HEK293T (cell line): Measurements from ENCODE around the gene NGEF.

Experiments used
- CTCF ChIA-PET: fragments of 350-600 bp; formaldehyde crosslinking; extraction: SDS; loops from one replicate; lab custom pipeline; 2021; ENCODE audit warnings: antibody characterized with exemption, inconsistent platforms; lab: Yijun Ruan, JAX
- POLR2A ChIA-PET: fragments of 350-600 bp; formaldehyde crosslinking; extraction: SDS; loops from one replicate; lab custom pipeline; 2020; ENCODE audit warnings: antibody characterized with exemption, inconsistent platforms; lab: Yijun Ruan, JAX
- DNase-seq: peaks from one replicate; pipeline ENCODE4 v3.0.0; 2012; ENCODE audit warnings: mixed read lengths; ENCODE audit errors: extremely low spot score
- ARNT ChIP-seq: fragments of 450-650 bp; IDR thresholded peaks from 2 replicates; pipeline ENCODE4 v1.6.1; 2017; ENCODE audit warnings: mild to moderate bottlenecking
- BHLHE40 ChIP-seq: fragments of 450-650 bp; IDR thresholded peaks from 2 replicates; pipeline ENCODE4 v1.6.1; 2016; ENCODE audit warnings: mild to moderate bottlenecking, moderate library complexity, borderline replicate concordance
- CTBP1 ChIP-seq: fragments of 450-650 bp; IDR thresholded peaks from 2 replicates; pipeline ENCODE4 v1.6.1; 2016; ENCODE audit warnings: borderline replicate concordance
- ELF4 ChIP-seq: fragments of 450-650 bp; IDR thresholded peaks from 2 replicates; pipeline ENCODE4 v1.6.1; 2017; ENCODE audit warnings: antibody characterized with exemption
- FOXA1 ChIP-seq: fragments of 450-650 bp; IDR thresholded peaks from 2 replicates; pipeline ENCODE4 v1.6.1; 2016; ENCODE audit warnings: mild to moderate bottlenecking
- FOXK2 ChIP-seq: fragments of 450-650 bp; IDR thresholded peaks from 2 replicates; pipeline ENCODE4 v1.6.1; 2016; ENCODE audit warnings: mild to moderate bottlenecking
- FOXM1 ChIP-seq: fragments of 450-650 bp; IDR thresholded peaks from 2 replicates; pipeline ENCODE4 v1.6.1; 2017; ENCODE audit warnings: mild to moderate bottlenecking, borderline replicate concordance
- HDGF ChIP-seq: fragments of 450-650 bp; IDR thresholded peaks from 2 replicates; pipeline ENCODE4 v1.6.1; 2017; ENCODE audit warnings: antibody characterized with exemption, borderline replicate concordance
- L3MBTL2 ChIP-seq: fragments of 450-650 bp; conservative IDR thresholded peaks from 2 replicates; pipeline ENCODE4 v1.6.1; 2016; ENCODE audit warnings: mild to moderate bottlenecking
- LEF1 ChIP-seq: fragments of 450-650 bp; IDR thresholded peaks from 2 replicates; pipeline ENCODE4 v1.6.1; 2017; ENCODE audit warnings: mild to moderate bottlenecking, borderline replicate concordance
- NFRKB ChIP-seq: fragments of 450-650 bp; IDR thresholded peaks from 2 replicates; pipeline ENCODE4 v1.6.1; 2016; ENCODE audit warnings: mild to moderate bottlenecking, moderate library complexity
- SP1 ChIP-seq: fragments of 450-650 bp; IDR thresholded peaks from 2 replicates; pipeline ENCODE4 v1.6.1; 2017
- SUZ12 ChIP-seq: fragments of 450-650 bp; IDR thresholded peaks from 2 replicates; pipeline ENCODE4 v1.6.1; 2016; ENCODE audit warnings: mild to moderate bottlenecking
- TARDBP ChIP-seq: fragments of 450-650 bp; IDR thresholded peaks from 2 replicates; pipeline ENCODE4 v1.6.1; 2016
- ZNF384 ChIP-seq: fragments of 450-650 bp; IDR thresholded peaks from 2 replicates; pipeline ENCODE4 v1.6.1; 2016
- TF ChIP-seq, protein P1 (sequence below): fragments of 450-650 bp; IDR thresholded peaks from 2 replicates; pipeline ENCODE4 v1.6.1; 2016

The NGEF gene

DNA sequence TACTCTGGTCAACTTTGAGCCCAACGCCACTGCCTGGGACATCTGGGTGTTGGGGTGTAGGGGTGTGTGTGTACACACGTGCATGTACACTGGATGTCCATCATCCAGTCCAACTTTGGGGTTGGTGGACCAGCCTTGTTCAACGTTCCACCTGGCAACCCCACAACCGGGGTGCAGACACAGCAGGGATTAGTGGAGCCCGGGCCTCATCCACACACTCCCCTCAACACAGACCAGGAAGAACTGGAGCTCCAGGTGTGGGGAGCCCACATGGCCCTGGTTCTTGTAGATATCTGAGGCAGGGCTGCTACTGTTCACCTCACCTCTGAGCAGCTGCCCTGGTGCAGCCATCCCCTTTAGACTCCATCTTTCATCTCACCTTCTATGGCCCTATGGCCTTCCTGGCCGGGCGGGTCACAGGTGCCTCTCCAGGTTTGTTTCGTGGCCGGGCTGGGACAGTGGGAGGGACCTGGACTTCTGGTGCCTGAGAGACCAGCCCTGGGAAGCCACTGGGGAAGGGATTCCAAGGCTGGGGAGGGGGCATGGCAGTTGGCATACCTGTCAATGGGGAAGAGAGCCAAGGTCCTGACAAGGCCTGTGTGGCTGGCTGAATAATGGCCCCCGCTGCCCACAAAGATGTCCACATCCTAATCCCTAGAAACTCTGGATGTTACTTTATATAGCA, 26.9 kb upstream of the NGEF start:
- ChIA-PET POLR2A (no interaction called here), CTCF (no interaction called here)
- DNase-seq = no peak
- no peak for TF ChIP-seq FOXK2
- TF ChIP-seq CTBP1 = no peak
- TF ChIP-seq BHLHE40 = no peak
- no peak for TF ChIP-seq ZNF384
- TF ChIP-seq SP1 = no peak
- no peak for TF ChIP-seq NFRKB
- no peak for TF ChIP-seq FOXA1
- TF ChIP-seq SUZ12 = no peak
- no peak for TF ChIP-seq TARDBP
- TF ChIP-seq, protein P1, sequence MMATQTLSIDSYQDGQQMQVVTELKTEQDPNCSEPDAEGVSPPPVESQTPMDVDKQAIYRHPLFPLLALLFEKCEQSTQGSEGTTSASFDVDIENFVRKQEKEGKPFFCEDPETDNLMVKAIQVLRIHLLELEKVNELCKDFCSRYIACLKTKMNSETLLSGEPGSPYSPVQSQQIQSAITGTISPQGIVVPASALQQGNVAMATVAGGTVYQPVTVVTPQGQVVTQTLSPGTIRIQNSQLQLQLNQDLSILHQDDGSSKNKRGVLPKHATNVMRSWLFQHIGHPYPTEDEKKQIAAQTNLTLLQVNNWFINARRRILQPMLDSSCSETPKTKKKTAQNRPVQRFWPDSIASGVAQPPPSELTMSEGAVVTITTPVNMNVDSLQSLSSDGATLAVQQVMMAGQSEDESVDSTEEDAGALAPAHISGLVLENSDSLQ = no peak
- no peak for TF ChIP-seq HDGF
- TF ChIP-seq LEF1 = no peak

DNA sequence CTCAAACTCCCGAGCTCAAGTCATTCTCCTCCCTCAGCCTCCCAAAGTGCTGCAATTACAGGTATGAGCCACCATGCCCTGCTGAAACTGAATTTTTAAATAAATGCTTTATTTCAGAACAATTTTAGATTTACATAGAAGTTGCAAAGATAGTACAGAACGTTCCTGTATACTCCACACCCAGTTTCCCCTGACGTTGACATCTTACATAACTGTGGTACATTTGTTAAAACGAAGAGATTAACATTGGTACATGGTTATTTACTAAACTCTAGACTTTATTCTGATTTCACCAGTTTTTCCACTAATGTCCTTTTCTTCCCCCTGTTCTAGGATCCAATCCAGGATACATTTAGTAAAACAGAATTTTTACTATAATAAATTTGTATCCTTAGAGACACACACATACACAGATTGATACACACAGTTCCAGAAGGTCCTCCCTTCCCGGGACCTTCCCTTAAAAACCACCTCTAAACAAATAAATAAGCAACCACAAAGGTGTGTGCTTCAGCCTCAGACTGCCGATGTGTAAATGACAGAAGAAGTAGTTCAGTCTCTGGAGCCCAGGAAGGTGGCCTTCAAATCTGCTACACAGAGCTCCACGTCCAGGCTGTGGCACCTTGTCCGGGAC, 26.3 kb upstream of the NGEF start:
- ChIA-PET POLR2A (no interaction called here), CTCF (interaction anchor here (0.6 kb wide), 1 partner anchor 381 kb away, joined by 3 read pairs; no protein-coding TSS in a partner anchor)
- DNase-seq = no peak
- TF ChIP-seq LEF1 (no peak), FOXA1 (no peak), NFRKB (no peak)

DNA sequence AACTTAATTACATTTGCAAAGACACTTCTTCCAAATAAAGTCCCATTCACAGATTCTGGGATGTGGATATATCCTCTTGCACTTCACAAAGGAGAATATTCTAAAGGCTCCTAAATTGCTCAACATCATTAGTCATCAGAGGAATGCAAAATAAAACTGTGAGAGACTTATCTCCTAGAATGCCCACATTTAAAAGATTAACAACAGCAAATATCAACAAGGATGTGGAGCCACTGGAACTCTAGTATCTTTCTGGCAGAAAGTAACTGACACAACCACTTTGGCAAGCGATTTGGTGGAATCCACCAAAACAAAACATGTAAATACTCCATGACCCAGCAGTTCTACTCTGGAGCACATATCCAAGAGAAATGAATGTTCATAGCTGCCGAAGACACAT, 24.0 kb upstream of the NGEF start:
- ChIA-PET POLR2A (no interaction called here), CTCF (no interaction called here)
- DNase-seq = no peak
- TF ChIP-seq CTBP1 = no peak
- no peak for TF ChIP-seq SP1
- TF ChIP-seq ELF4 = no peak
- TF ChIP-seq, protein P1 = no peak
- no peak for TF ChIP-seq TARDBP
- no peak for TF ChIP-seq BHLHE40
- no peak for TF ChIP-seq LEF1
- TF ChIP-seq FOXK2 = no peak

- CTCF ChIA-PET = no interaction called here
- POLR2A ChIA-PET = no interaction called here
- TF ChIP-seq ZNF384 = no peak
- no peak for TF ChIP-seq LEF1
- TF ChIP-seq, protein P1 = no peak
- TF ChIP-seq NFRKB = no peak
- no peak for TF ChIP-seq ELF4
- no peak for TF ChIP-seq FOXM1
- TF ChIP-seq HDGF = no peak
- no peak for TF ChIP-seq SUZ12
- no peak for TF ChIP-seq BHLHE40
- TF ChIP-seq FOXA1 = no peak
- no peak for TF ChIP-seq CTBP1
- no peak for TF ChIP-seq FOXK2
- no peak for TF ChIP-seq TARDBP
- TF ChIP-seq SP1 = no peak
- no peak for TF ChIP-seq ARNT
- no peak for TF ChIP-seq L3MBTL2
These were observed 23.2 kb upstream of the NGEF start for GRCh38 chr2:233036162-233036838.

DNA sequence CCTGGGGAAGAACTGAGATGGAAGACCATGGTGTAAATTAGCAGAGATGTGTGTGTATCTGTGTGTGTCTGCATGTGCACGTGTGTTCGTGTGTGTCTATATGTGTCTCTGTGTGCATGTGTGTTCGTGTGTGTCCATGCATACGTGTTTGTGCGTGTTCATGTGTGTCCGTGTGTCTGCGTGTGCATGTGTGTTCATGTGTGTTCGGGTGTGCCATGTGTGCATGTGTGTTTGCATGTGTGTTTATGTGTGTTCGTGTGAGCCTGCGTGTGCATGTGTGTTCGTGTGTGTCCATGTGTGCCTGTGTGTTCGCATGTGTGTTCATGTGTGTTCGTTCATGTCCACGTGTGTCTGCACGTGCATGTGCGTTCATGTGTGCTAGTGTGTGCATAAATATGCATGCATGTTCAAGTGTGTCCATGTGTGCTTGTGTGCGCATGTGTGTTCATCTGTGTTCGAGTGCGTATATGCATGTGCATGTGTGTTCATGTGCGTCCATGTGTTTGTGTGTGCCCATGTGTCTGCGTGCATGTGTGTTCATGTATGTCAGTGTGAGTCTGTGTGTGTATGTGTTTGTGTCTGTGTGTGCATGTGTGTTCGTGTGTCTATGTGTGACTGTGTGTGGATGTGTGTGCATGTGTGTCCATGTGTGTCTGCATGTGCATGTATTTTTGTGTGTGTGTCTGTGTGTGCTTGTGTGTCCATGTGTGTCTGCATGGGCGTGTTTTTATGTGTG, 22.5 kb upstream of the NGEF start:
- ChIA-PET CTCF (no interaction called here), POLR2A (no interaction called here)
- no peak for DNase-seq
- TF ChIP-seq ZNF384 (no peak), CTBP1 (no peak), LEF1 (no peak), SP1 (no peak)

More at GRCh38 chr2:233036162-233036838, 23.2 kb upstream of the NGEF start:
- no peak for DNase-seq
